COR-L47 (cell line): ENCODE results near the gene ATXN10.
"Not testable (repeated sequence)": the region's sequence is repeated elsewhere in the genome, so short reads cannot be mapped to it uniquely, and the experiment has no call there.

Experiments used
- DNase-seq: peaks from one replicate; lab custom pipeline; 2025; lab: John Stamatoyannopoulos, UW

ATXN10 gene, protein sequence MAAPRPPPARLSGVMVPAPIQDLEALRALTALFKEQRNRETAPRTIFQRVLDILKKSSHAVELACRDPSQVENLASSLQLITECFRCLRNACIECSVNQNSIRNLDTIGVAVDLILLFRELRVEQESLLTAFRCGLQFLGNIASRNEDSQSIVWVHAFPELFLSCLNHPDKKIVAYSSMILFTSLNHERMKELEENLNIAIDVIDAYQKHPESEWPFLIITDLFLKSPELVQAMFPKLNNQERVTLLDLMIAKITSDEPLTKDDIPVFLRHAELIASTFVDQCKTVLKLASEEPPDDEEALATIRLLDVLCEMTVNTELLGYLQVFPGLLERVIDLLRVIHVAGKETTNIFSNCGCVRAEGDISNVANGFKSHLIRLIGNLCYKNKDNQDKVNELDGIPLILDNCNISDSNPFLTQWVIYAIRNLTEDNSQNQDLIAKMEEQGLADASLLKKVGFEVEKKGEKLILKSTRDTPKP

GRCh38 chr22:45671783-45672563 is at the start of gene ATXN10:
Gene ATXN10 (plus strand): TSS chr22:45671834. CDS start chr22:45672064, 230 bp downstream.
- peak; percentile 78 for DNase-seq

DNA sequence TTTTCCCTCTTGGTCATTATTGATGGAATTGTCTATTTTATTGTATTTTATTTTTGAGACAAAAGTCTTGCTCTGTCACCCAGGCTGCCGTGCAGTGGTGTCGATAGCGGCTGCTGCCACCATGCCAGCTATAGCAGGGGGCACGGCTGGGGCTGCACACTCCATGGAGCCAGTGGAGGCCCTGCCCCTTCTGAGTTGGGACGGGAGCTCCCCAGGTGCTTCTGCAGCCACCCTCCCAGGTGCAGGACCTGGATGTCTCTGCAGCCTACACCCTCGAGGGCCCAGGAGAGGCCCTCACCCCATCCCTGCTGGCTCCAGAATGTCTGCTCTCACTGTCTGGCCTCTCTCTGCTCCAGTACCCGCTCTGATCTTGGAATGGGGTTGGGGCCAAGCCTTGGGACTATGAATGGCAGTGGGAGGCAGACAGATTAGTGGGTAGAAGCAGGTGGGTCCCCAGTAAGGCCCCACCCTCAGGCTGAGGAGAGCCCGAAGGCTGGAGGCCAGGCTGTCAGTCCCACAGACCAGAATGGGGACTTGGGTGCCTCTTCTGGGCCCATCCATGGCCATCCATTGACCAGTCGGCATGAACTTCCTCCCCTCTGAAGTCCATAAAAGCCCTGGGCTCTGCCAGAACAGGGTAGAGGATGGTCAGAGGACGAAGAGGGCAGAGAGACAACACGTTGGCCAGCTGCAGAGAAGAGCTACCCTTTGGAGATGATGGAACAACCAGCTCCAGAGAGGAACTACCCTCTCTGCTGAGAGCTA is 49.6 kb upstream of the ATXN10 start:
- DNase-seq: no peak

DNA sequence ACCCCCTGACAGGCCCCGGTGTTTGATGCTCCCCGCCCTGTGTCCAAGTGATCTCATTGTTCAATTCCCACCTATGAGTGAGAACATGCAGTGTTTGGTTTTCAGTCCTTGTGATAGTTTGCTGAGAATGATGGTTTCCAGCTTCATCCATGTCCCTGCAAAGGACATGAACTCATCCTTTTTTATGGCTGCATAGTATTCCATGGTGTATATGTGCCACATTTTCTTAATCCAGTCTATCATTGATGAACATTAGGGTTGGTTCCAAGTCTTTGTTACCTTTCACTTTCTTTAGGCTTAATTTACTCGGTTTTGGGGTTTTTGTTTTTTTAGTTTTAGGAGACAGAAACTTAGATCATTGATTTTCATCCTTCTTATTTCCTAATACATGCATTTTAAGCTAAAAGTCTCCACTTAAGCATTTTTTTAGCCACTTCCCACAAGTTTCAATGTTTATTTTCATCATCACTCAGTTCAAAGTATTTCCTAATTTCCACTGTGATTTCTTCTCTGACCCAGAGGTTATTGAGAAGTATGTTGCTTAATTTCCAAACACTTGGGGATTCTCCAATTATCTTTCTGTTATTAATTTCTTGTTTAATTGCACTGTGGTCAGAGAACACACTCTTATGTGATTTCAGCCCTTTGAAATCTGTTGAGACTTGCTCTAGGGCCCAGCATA is 48.0 kb upstream of the ATXN10 start:
- not testable (repeated sequence) for DNase-seq

DNA sequence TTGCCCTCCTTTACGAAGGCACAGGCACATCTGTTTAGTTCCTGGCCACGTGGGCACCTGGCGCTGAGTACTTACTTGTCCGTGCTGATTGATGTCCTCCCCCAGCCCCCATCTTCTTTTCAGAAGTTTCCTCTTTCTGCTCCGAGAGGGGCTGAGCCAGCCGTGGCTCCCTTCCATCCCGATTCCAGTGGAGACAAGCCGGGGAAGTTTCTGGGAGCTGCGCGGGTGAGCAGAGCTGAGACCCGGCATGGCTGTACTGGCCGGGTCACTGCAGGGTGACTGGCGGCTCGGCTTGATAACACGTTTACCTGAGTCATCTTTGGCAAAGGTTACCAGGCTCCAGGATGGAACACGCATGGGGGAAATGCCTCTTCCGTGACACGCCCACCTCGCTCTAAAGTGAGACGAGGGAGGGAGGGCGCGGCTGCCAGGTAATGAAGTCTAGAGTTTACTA is 45.4 kb upstream of the ATXN10 start:
- no peak for DNase-seq

DNA sequence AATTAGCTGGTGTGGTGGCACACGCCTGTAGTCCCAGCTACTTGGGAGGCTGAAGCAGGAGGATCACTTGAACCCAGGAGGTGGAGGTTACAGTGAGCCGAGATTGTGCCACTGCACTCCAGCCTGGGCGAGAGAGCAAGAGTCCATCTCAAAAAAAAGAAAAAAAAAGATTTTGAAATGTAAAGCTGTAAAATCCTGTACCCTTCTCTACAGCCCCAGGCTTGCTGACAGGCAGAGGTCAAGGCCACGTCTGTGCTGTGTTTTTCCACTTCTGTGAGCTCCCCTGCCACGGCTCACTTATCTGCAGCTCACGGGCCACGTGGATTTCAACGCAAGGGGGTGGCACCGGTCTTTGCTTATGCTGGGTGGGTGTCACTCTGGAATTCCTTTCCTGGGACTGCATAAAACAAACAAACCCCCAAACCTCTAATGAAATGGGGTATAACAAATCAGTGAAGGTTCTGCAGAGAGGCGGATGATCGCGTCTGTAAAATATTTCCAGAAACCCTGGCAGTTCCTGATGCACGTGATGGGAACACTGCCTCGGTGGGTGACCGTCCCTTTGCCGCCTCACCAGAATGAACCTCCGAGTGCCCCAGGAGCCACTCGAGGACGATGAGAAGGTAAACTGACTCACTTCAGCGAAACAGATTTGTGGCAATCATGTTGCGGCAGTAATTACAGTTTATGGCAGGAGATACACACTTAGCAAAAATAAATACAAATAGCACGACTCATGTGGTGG is 44.0 kb upstream of the ATXN10 start:
- DNase-seq: no peak

- no peak for DNase-seq
These were observed 43.1 kb upstream of the ATXN10 start for GRCh38 chr22:45628515-45628914.

DNA sequence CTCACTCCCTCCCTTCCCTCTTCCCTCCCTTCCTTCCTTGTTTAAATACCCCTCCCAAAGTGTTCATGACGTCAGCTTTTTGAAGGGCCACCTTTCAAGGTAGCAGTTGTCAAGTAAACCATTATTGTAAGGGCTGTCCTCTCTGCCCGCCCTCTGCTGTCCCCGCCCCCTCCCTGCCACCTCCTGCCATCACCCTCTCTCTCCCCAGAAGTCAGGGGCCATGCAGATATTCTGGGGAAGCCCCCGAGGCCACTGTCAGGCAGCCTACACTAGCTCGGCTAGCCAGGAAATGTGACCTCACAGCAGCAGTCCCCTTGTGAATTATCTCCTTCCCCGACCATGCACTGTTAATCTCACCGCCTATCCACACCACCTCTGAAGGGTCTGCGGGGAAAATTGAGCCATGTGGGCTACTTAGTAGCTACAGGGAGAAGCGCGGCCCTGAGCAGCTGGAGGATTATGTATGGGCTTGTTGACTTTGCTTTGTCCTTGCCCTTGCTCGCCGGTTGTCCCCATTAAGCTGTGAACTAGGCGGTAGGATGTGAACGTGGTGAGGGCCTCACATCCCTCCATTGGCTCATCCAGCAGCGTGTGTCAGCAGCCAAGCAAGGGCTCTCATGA is 42.1 kb upstream of the ATXN10 start:
- no peak for DNase-seq

DNA sequence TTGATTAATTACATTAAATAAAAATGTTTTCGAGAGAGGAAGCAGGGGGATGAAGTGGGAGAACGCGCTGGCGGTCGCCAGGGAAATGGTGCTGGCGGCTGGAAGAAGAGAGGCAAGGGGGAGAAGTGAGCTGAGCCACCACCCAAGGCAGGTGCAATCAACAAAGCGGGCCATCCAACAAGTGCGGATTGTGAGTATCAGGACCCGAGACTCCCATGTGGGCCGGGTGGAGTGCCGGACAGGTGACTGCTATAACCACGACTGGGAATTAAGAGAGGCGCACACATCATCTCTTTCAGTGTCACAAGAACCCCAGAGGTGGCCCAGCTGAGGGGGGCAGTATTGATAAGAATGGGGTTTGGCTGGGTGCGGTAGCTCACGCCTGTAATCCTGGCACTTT is 41.2 kb upstream of the ATXN10 start:
- no peak for DNase-seq

DNA sequence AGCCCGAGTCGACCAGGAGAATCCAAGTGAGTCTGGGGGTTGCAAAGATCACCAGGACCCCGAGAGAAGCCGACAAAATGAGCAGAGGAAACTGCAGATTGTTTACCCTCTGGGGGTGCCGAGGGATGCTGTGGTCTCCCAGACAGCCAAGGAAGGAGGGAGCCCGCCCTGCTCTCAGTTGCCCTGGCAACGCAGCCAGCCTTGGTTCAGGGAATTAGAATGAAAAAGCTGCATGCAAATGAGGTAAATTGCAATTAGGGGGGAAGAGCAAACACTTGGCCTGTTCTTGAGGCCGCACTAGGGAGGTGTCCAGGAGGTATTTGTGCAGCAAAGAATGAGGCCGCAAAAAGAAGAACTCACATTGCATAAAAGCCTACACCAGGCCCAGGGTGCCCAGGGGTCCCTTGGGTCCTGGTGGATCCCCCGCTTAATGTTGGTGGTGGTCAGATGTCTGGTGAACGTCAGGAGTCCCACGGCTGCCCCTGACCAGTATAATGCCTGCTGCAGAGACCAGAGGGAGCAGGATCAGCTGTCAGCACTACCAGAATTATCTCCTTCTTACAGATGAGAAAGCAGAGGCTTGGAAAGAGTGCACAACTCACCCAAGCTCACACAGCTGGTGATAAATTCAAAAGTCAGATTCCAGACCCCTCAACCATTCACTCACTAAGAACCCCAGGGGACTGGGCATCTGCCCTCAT is 40.3 kb upstream of the ATXN10 start:
- peak; percentile 36 for DNase-seq

DNA sequence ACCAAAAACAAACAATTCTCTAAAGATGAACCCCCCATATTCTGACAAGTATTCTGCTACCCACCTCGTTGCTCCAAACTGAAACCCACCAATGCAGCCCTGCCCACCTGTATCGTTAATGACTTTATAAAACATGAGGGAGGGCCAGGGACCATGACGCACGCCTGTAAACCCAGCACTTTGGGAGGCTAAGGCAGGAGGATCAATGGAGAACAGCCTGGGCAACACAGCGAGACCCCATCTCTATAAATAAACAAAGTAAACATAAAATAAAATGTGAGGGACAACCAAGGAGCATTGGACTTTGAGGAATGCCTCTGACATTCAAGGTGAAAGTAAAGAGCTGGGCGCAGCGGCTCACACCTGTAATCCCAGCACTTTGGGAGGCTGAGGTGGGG is 39.8 kb upstream of the ATXN10 start:
- DNase-seq: no peak

DNA sequence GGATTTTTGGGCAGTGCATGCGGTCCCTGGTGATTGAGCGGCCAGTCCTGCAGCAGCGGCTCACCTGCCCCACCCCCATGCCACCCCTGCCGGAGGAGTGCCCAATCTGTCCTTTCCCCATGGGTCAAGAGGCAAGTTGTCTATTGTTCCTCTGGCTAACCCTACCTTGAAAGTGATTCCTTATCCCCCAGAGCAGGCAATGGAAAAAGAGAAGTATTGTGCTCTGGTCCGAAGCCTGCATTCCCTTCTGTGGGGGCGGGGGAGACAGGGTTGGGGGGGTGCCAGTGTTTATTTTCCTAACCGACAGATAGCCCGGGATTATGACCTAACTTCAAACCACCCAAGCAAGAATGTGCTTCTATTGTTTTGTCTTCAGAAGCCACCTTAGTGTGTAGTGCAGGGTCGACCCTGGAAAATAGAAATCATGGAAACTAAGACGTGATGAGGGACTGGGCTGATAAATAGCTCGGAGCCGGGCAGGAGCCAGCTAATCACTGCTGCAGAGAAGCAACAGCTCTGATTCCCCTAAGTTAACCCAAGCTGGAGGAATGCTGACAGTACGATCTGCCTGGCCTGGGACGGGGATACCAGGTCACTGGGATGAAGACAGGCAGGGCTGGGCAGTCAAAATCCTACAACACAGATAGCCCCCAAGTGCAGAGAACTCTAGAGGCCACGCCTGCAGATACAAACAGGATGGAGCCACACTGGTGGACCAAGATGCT is 38.7 kb upstream of the ATXN10 start:
- DNase-seq: no peak

- no peak for DNase-seq
These were observed 35.0 kb upstream of the ATXN10 start for GRCh38 chr22:45636683-45637082.

DNA sequence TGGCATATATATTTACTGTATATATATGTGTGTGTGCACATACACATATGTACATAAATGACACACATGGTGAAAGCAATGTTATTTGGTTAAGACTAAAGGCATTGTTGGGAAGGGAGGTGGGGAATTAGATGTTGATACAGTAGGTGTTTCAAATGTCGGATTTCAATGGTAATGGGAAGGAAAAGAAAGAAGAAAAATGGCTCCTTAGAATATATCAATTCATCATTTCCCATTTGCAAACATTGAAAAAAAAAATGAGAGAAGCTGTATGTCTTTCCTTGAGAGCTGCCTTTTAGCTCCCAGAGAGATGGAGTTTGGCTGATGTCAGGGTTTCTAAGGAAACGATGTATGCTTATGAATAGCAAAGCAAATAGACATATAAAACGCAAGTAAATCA is 33.4 kb upstream of the ATXN10 start:
- DNase-seq: no peak

DNA sequence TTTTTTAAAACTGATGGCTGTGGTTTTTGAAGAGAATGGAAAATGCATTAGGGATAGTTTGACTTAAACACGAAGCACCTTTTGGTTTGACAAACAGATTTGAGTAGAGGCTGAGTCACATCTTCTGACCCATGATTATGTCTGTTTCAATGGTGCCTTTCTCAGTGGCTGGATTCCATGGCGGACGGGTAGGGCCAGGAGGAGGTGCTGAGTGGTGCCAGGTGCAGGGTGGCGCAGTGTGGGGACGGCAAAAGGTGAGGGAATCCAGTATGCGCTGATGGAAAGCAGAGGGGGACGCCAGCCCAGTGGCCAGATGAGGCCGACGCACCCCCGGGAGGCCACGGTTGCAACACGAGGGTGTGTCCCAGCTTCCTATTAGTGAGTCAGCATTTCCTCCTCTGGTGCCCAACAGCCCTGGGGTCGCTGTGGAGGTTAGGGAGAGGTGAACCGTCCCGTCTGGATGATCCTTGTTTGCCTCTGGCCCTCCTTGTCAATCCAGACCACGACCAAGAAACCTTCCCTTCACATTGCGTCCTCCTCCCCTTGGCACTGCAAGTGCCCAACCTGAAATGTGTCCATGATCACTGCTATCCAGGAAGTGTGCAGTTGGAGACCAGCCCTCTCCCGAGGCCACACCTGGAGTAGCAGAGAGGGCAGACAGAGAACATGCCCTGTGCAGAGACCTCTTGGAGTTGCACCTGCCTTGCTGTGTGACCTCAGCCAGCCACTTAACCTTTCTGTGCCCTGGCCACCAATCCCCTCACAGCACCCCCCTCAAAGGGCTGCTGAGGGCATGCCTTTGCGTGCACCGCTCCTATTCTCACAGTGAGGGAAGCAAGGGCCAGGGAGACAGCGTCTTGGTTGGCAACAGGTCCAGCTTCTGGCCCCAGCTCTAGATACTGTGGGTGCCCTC is 32.5 kb upstream of the ATXN10 start:
- no peak for DNase-seq

- DNase-seq: no peak
These were observed 31.9 kb upstream of the ATXN10 start for GRCh38 chr22:45639747-45640102.

- no peak for DNase-seq
These were observed 31.2 kb upstream of the ATXN10 start for GRCh38 chr22:45640291-45640940.

- DNase-seq: no peak
These were observed 30.6 kb upstream of the ATXN10 start for GRCh38 chr22:45640941-45641621.
